Adipose tissue (tissue), 3 donors: ENCODE results near the gene LSAMP. TPM values are rescaled to one million over a fixed set of nuclear protein-coding genes. Genes with fewer than 3 reads are reported as not detected.
"Not testable (repeated sequence)": the region's sequence is repeated elsewhere in the genome, so short reads cannot be mapped to it uniquely, and the experiment has no call there.

Experiments used
- H3K27ac ChIP-seq: one replicate; pipeline ENCODE4 v1.5.1; 2013; ENCODE audit warnings: low read depth, low read length
- WGBS, 3 donors: extraction: QIAGEN DNeasy Blood & Tissue Kit; methylation state at CpG; one replicate each; pipeline ENCODE4 v1.1.7; 2013; 5-methylcytosine and 5-hydroxymethylcytosine counted together
- polyA plus RNA-seq, 3 donors: library from polyadenylated mRNA; stranded (reverse); fragments of 200-250 nt; gene quantifications; one replicate each; pipeline ENCODE4 v1.2.3, GENCODE V29; 2013
- donor health status: healthy with polysubstance abuse.
- donor health status: Bipolar disorder and iron deficiency.
- donor health status: healthy.

LSAMP gene
- polyA plus RNA-seq, 3 donors: 0.38 to 2.1 (median 1.4) TPM

- 83 to 87% (median 84%) methylated on average over 3 of the region's 3 CpGs for WGBS, 3 donors
- no peak overlapping the region for H3K27ac ChIP-seq
Observed at GRCh38 chr3:115760716-115761115, 684.6 kb downstream of the LSAMP start.

- H3K27ac ChIP-seq: no peak overlapping the region
- WGBS, 3 donors: 50 to 72% (median 66%) methylated on average over 1 of the region's 1 CpG
Observed at GRCh38 chr3:115758076-115758763, 687.1 kb downstream of the LSAMP start.

GRCh38 chr3:115752978-115753377 lies 692.3 kb downstream of the LSAMP start:
- 48 to 89% (median 50%) methylated on average over 1 of the region's 1 CpG for WGBS, 3 donors
- H3K27ac ChIP-seq: not testable (repeated sequence)
